ENCODE measurements around the gene LIN28A. TPM values are rescaled to one million over a fixed set of nuclear protein-coding genes. Genes with fewer than 3 reads are reported as not detected.

The LIN28A gene
- total RNA-seq, result not detected

- peaks cover 65% of the 10 kb centered on the region for H3K27me3 Mint-ChIP-seq (ENCODE audit: low read depth)
- no peaks in the 10 kb centered on the region for H3K9me3 Mint-ChIP-seq (ENCODE audit: insufficient read depth)
- H3K36me3 Mint-ChIP-seq (ENCODE audit: low read depth), result no peaks in the 10 kb centered on the region
- CTCF ChIA-PET, result interaction anchor here (2.6 kb wide), 1 partner anchor 126 kb away, joined by 6 read pairs; no protein-coding TSS in a partner anchor
- no peak for ATAC-seq
- DNase-seq, result no peak
- H3K27ac Mint-ChIP-seq, result no peak within 1 kb of the TSS
- no peak within 1 kb of the TSS for H3K4me3 Mint-ChIP-seq
- peaks cover 24% of the 10 kb centered on the region for H3K4me1 Mint-ChIP-seq (ENCODE audit: low read depth)
- POLR2A ChIA-PET, result no interaction called here
Observed at GRCh38 chr1:26410706-26411623, at the start of gene LIN28A. TSS of gene LIN28A (plus strand) at chr1:26410817. CDS start at chr1:26410892, 75 bp downstream.

- DNase-seq (no peak), ATAC-seq (no peak)
- H3K27me3 Mint-ChIP-seq (ENCODE audit: low read depth), result peaks cover 8% of the 10 kb centered on the region
- no peaks in the 10 kb centered on the region for H3K9me3 Mint-ChIP-seq (ENCODE audit: insufficient read depth)
- H3K4me3 Mint-ChIP-seq, result no peak overlapping the region
- H3K4me1 Mint-ChIP-seq (ENCODE audit: low read depth), result peaks cover 81% of the 10 kb centered on the region
- ChIA-PET POLR2A (interaction anchor here (0.6 kb wide), 1 partner anchor 320 kb away, joined by 4 read pairs; no protein-coding TSS in a partner anchor), CTCF (interaction anchor here (0.9 to 9.8 kb wide), 9 partner anchors 14 to 132 kb away, joined by 3 to 160 read pairs (median 46); partner anchors contain the start of genes SH3BGRL3 and ZNF683)
- no peak overlapping the region for H3K27ac Mint-ChIP-seq
- peaks cover 10% of the 10 kb centered on the region for H3K36me3 Mint-ChIP-seq (ENCODE audit: low read depth)
Observed at GRCh38 chr1:26361605-26362122, 49.0 kb upstream of the LIN28A start.

- H3K4me3 Mint-ChIP-seq, result no peak overlapping the region
- no peak for ATAC-seq
- CTCF ChIA-PET, result interaction anchor here (0.9 to 9.8 kb wide), 10 partner anchors 14 to 192 kb away, joined by 3 to 160 read pairs (median 26); partner anchors contain the start of genes SH3BGRL3, ZNF593 and ZNF683
- H3K27me3 Mint-ChIP-seq (ENCODE audit: low read depth), result peaks cover 8% of the 10 kb centered on the region
- POLR2A ChIA-PET, result interaction anchor here (0.6 to 1.3 kb wide), 2 partner anchors 15 to 320 kb away, joined by 4 to 5 read pairs; no protein-coding TSS in a partner anchor
- peaks cover 79% of the 10 kb centered on the region for H3K4me1 Mint-ChIP-seq (ENCODE audit: low read depth)
- H3K9me3 Mint-ChIP-seq (ENCODE audit: insufficient read depth), result no peaks in the 10 kb centered on the region
- H3K27ac Mint-ChIP-seq, result no peak overlapping the region
- DNase-seq, result no peak
- peaks cover 10% of the 10 kb centered on the region for H3K36me3 Mint-ChIP-seq (ENCODE audit: low read depth)
Observed at GRCh38 chr1:26362331-26362730, 48.3 kb upstream of the LIN28A start.

GRCh38 chr1:26363549-26364448, 46.8 kb upstream of the LIN28A start:
- ChIA-PET CTCF (interaction anchor here (0.6 to 9.8 kb wide), 29 partner anchors 9 to 446 kb away, joined by 3 to 160 read pairs (median 6); partner anchors contain the start of genes CD52, CEP85, CRYBG2 and DHDDS), POLR2A (interaction anchor here (0.6 to 1.9 kb wide), 4 partner anchors 11 to 68 kb away, joined by 3 to 7 read pairs (median 4); partner anchors contain the start of gene DHDDS)
- peak overlapping the region; percentile 58 for H3K4me3 Mint-ChIP-seq
- ATAC-seq, result peak; percentile 76
- peak; percentile 93 for DNase-seq
- H3K4me1 Mint-ChIP-seq (ENCODE audit: low read depth), result peaks cover 78% of the 10 kb centered on the region
- no peaks in the 10 kb centered on the region for H3K9me3 Mint-ChIP-seq (ENCODE audit: insufficient read depth)
- peaks cover 11% of the 10 kb centered on the region for H3K27me3 Mint-ChIP-seq (ENCODE audit: low read depth)
- peaks cover 12% of the 10 kb centered on the region for H3K36me3 Mint-ChIP-seq (ENCODE audit: low read depth)
- peak overlapping the region; percentile 70 for H3K27ac Mint-ChIP-seq

GRCh38 chr1:26364956-26365355, 45.7 kb upstream of the LIN28A start:
- Mint-ChIP-seq H3K36me3 (ENCODE audit: low read depth) (peaks cover 12% of the 10 kb centered on the region), H3K4me3 (no peak overlapping the region), H3K27ac (no peak overlapping the region), H3K9me3 (ENCODE audit: insufficient read depth) (no peaks in the 10 kb centered on the region), H3K27me3 (ENCODE audit: low read depth) (peaks cover 11% of the 10 kb centered on the region), H3K4me1 (ENCODE audit: low read depth) (peaks cover 70% of the 10 kb centered on the region)
- no peak for ATAC-seq
- CTCF ChIA-PET, result interaction anchor here (0.8 to 9.8 kb wide), 21 partner anchors 11 to 209 kb away, joined by 3 to 160 read pairs (median 11); partner anchors contain the start of genes CD52, CEP85, CRYBG2 and DHDDS
- POLR2A ChIA-PET, result interaction anchor here (1.0 to 1.9 kb wide), 3 partner anchors 8 to 13 kb away, joined by 4 to 7 read pairs (median 4); partner anchors contain the start of gene ZNF683
- no peak for DNase-seq

GRCh38 chr1:26367441-26367840, 43.2 kb upstream of the LIN28A start:
- ChIA-PET POLR2A (no interaction called here), CTCF (interaction anchor here (0.8 to 2.0 kb wide), 4 partner anchors 24 to 92 kb away, joined by 3 to 11 read pairs (median 6); no protein-coding TSS in a partner anchor)
- H3K9me3 Mint-ChIP-seq (ENCODE audit: insufficient read depth), result peaks cover 11% of the 10 kb centered on the region
- no peak overlapping the region for H3K4me3 Mint-ChIP-seq
- peaks cover 73% of the 10 kb centered on the region for H3K4me1 Mint-ChIP-seq (ENCODE audit: low read depth)
- H3K27me3 Mint-ChIP-seq (ENCODE audit: low read depth), result peaks cover 2% of the 10 kb centered on the region
- no peak for DNase-seq
- ATAC-seq, result no peak
- H3K27ac Mint-ChIP-seq, result peak overlapping the region; percentile 34
- H3K36me3 Mint-ChIP-seq (ENCODE audit: low read depth), result peaks cover 24% of the 10 kb centered on the region

GRCh38 chr1:26368006-26368405, 42.6 kb upstream of the LIN28A start:
- CTCF ChIA-PET, result interaction anchor here (2.0 kb wide), 2 partner anchors 23 to 49 kb away, joined by 8 to 11 read pairs; no protein-coding TSS in a partner anchor
- H3K36me3 Mint-ChIP-seq (ENCODE audit: low read depth), result peaks cover 26% of the 10 kb centered on the region
- DNase-seq (no peak), ATAC-seq (no peak)
- H3K27me3 Mint-ChIP-seq (ENCODE audit: low read depth), result peaks cover 2% of the 10 kb centered on the region
- H3K27ac Mint-ChIP-seq, result peak overlapping the region; percentile 54
- H3K9me3 Mint-ChIP-seq (ENCODE audit: insufficient read depth), result peaks cover 11% of the 10 kb centered on the region
- peak overlapping the region; percentile 4 for H3K4me3 Mint-ChIP-seq
- peaks cover 73% of the 10 kb centered on the region for H3K4me1 Mint-ChIP-seq (ENCODE audit: low read depth)
- POLR2A ChIA-PET, result no interaction called here

GRCh38 chr1:26368486-26368885, 42.1 kb upstream of the LIN28A start:
- ChIA-PET CTCF (interaction anchor here (2.0 kb wide), 2 partner anchors 23 to 49 kb away, joined by 8 to 11 read pairs; no protein-coding TSS in a partner anchor), POLR2A (no interaction called here)
- Mint-ChIP-seq H3K9me3 (ENCODE audit: insufficient read depth) (peaks cover 11% of the 10 kb centered on the region), H3K27ac (no peak overlapping the region), H3K4me3 (peak overlapping the region; percentile 4), H3K4me1 (ENCODE audit: low read depth) (peaks cover 73% of the 10 kb centered on the region), H3K27me3 (ENCODE audit: low read depth) (peaks cover 2% of the 10 kb centered on the region), H3K36me3 (ENCODE audit: low read depth) (peaks cover 26% of the 10 kb centered on the region)
- no peak for DNase-seq
- no peak for ATAC-seq

- peaks cover 23% of the 10 kb centered on the region for H3K36me3 Mint-ChIP-seq (ENCODE audit: low read depth)
- DNase-seq, result peak; percentile 52
- H3K4me1 Mint-ChIP-seq (ENCODE audit: low read depth), result peaks cover 78% of the 10 kb centered on the region
- POLR2A ChIA-PET, result interaction anchor here (0.7 kb wide), 1 partner anchor 130 kb away, joined by 3 read pairs; no protein-coding TSS in a partner anchor
- peaks cover 2% of the 10 kb centered on the region for H3K27me3 Mint-ChIP-seq (ENCODE audit: low read depth)
- CTCF ChIA-PET, result interaction anchor here (0.9 to 3.2 kb wide), 9 partner anchors 8 to 95 kb away, joined by 3 to 17 read pairs (median 5); no protein-coding TSS in a partner anchor
- ATAC-seq, result peak; percentile 24
- peak overlapping the region; percentile 90 for H3K27ac Mint-ChIP-seq
- H3K9me3 Mint-ChIP-seq (ENCODE audit: insufficient read depth), result peaks cover 11% of the 10 kb centered on the region
- peak overlapping the region; percentile 75 for H3K4me3 Mint-ChIP-seq
Observed at GRCh38 chr1:26370591-26371382, 39.8 kb upstream of the LIN28A start.

GRCh38 chr1:26372039-26372438, 38.6 kb upstream of the LIN28A start:
- Mint-ChIP-seq H3K27ac (peak overlapping the region; percentile 90), H3K4me3 (no peak overlapping the region), H3K27me3 (ENCODE audit: low read depth) (peaks cover 2% of the 10 kb centered on the region), H3K36me3 (ENCODE audit: low read depth) (peaks cover 27% of the 10 kb centered on the region), H3K4me1 (ENCODE audit: low read depth) (peaks cover 87% of the 10 kb centered on the region), H3K9me3 (ENCODE audit: insufficient read depth) (peaks cover 11% of the 10 kb centered on the region)
- DNase-seq (no peak), ATAC-seq (no peak)
- ChIA-PET CTCF (interaction anchor here (1.3 to 8.4 kb wide), 3 partner anchors 10 to 167 kb away, joined by 3 to 160 read pairs (median 17); no protein-coding TSS in a partner anchor), POLR2A (no interaction called here)

All from activated CD8-positive, alpha-beta T cell treated with anti-CD3 and anti-CD28 coated beads, Interleukin-2, amount 10 ng/mL, durations not matched to agents 7 days and 5 days (primary cell).